ENCODE data around the gene DYRK1A. TPM values are rescaled to one million over a fixed set of nuclear protein-coding genes. Genes with fewer than 3 reads are reported as not detected.

The DYRK1A gene
- total and polyA plus RNA-seq, 2 donors from 2014 or later: 14.5 to 78.0 TPM

GRCh38 chr21:37565530-37566223 lies 199.1 kb downstream of the DYRK1A start:
- intact Hi-C loops (cut with DNase I): no loop called here
- H3K27me3 ChIP-seq (ENCODE audit: control insufficient read depth, insufficient read depth, low read length): no peaks in the 10 kb centered on the region
- H3K36me3 ChIP-seq (ENCODE audit: control insufficient read depth in 2 of 3, insufficient read depth in 3 of 3, low read length in 3 of 3): no peaks in the 10 kb centered on the region
- H3K9ac ChIP-seq (ENCODE audit: low read length in 3 of 3): no peak overlapping the region
- H3K4me3 ChIP-seq (ENCODE audit: low read length in 3 of 3): no peak overlapping the region
- H3K27ac ChIP-seq (ENCODE audit: low read depth in 2 of 2, low read length in 2 of 2): no peak overlapping the region
- TF ChIP-seq CTCF (IDR thresholded peaks at IDR 0.05; ENCODE audit: borderline replicate concordance, extremely low read depth, insufficient read depth): no peak
- FAIRE-seq (no peak), DNase-seq (no peak)
- H3K9me3 ChIP-seq (ENCODE audit: control insufficient read depth in 2 of 3, insufficient read depth in 1 of 3, low read length in 3 of 3): no peaks in the 10 kb centered on the region
- peaks cover 0 to 11% (median 0%) of the 10 kb centered on the region in 3 donors for H3K4me1 ChIP-seq (ENCODE audit: control insufficient read depth in 2 of 3, insufficient read depth in 2 of 3, low read depth in 1 of 3, low read length in 3 of 3)

- Histone ChIP-seq H3K9ac (ENCODE audit: low read length in 3 of 3) (no peak overlapping the region), H3K4me1 (ENCODE audit: control insufficient read depth in 2 of 3, insufficient read depth in 2 of 3, low read depth in 1 of 3, low read length in 3 of 3) (peaks cover 0 to 11% (median 0%) of the 10 kb centered on the region in 3 donors), H3K4me3 (ENCODE audit: low read length in 3 of 3) (no peak overlapping the region), H3K27me3 (ENCODE audit: control insufficient read depth, insufficient read depth, low read length) (no peaks in the 10 kb centered on the region), H3K9me3 (ENCODE audit: control insufficient read depth in 2 of 3, insufficient read depth in 1 of 3, low read length in 3 of 3) (no peaks in the 10 kb centered on the region), H3K36me3 (ENCODE audit: control insufficient read depth in 2 of 3, insufficient read depth in 3 of 3, low read length in 3 of 3) (no peaks in the 10 kb centered on the region), H3K27ac (ENCODE audit: low read depth in 2 of 2, low read length in 2 of 2) (no peak overlapping the region)
- DNase-seq (peak in 4 of 5 donors; percentile 44 to 70 (median 64)), FAIRE-seq (no peak)
- TF ChIP-seq CTCF (IDR thresholded peaks at IDR 0.05; ENCODE audit: borderline replicate concordance, extremely low read depth, insufficient read depth): no peak
- intact Hi-C loops (cut with DNase I): no loop called here
Observed at GRCh38 chr21:37566790-37567615, 200.4 kb downstream of the DYRK1A start.

GRCh38 chr21:37568415-37568814 lies 201.8 kb downstream of the DYRK1A start:
- Histone ChIP-seq H3K4me1 (ENCODE audit: control insufficient read depth in 2 of 3, insufficient read depth in 2 of 3, low read depth in 1 of 3, low read length in 3 of 3) (peaks cover 0 to 6% (median 0%) of the 10 kb centered on the region in 3 donors), H3K4me3 (ENCODE audit: low read length in 3 of 3) (no peak overlapping the region), H3K9me3 (ENCODE audit: control insufficient read depth in 2 of 3, insufficient read depth in 1 of 3, low read length in 3 of 3) (no peaks in the 10 kb centered on the region), H3K9ac (ENCODE audit: low read length in 3 of 3) (no peak overlapping the region), H3K36me3 (ENCODE audit: control insufficient read depth in 2 of 3, insufficient read depth in 3 of 3, low read length in 3 of 3) (no peaks in the 10 kb centered on the region), H3K27ac (ENCODE audit: low read depth in 2 of 2, low read length in 2 of 2) (no peak overlapping the region), H3K27me3 (ENCODE audit: control insufficient read depth, insufficient read depth, low read length) (no peaks in the 10 kb centered on the region)
- TF ChIP-seq CTCF (IDR thresholded peaks at IDR 0.05; ENCODE audit: borderline replicate concordance, extremely low read depth, insufficient read depth): no peak
- intact Hi-C loops (cut with DNase I): no loop called here
- no peak for DNase-seq
- FAIRE-seq: no peak

Measured in kidney (tissue), 14 donors.